Neural progenitor cell (in vitro differentiated cells): ENCODE results near the gene KCNMB4.

Experiments
- CTCF ChIP-seq: fragments of 200-600 bp; sonication (generic); IDR thresholded peaks from 2 replicates; pipeline ENCODE4 v1.5.1; 2017; ENCODE audit warnings: antibody characterized with exemption, mild to moderate bottlenecking
- EZH2 ChIP-seq: fragments of 200-600 bp; sonication (generic); IDR thresholded peaks from 2 replicates; pipeline ENCODE4 v1.6.1; 2017; ENCODE audit warnings: antibody characterized with exemption, mild to moderate bottlenecking, moderate library complexity
- EZH2phosphoT487 ChIP-seq: fragments of 200-600 bp; sonication (generic); IDR thresholded peaks from 2 replicates; pipeline ENCODE4 v1.6.1; 2017; ENCODE audit warnings: antibody characterized with exemption

- no peak for TF ChIP-seq EZH2phosphoT487
- no peak for TF ChIP-seq CTCF
- no peak for TF ChIP-seq EZH2
Measured at GRCh38 chr12:70449753-70450341, 83.8 kb downstream of the KCNMB4 start.
